Activated T-helper 17 cell treated with anti-CD3 and anti-CD28 coated beads, Interleukin-2, amount 50 U/mL, for 72 hours (primary cell): ENCODE data around the gene RNF212. TPM values are rescaled to one million over a fixed set of nuclear protein-coding genes. Genes with fewer than 3 reads are reported as not detected.
"Not testable (repeated sequence)": the region's sequence is repeated elsewhere in the genome, so short reads cannot be mapped to it uniquely, and the experiment has no call there.

ENCODE experiments used
- ATAC-seq: fragments of 150-1000 bp; cut with Tn5 transposase; replicated peaks from 2 replicates; pipeline ENCODE4 v1.10.0; 2021; ENCODE audit warnings: mild to moderate bottlenecking, moderate library complexity
- H3K27ac Mint-ChIP-seq: one replicate; pipeline ENCODE4 v1.8.0; 2022; ENCODE audit warnings: mixed read lengths
- H3K27me3 Mint-ChIP-seq: one replicate; pipeline ENCODE4 v1.8.0; 2022; ENCODE audit warnings: mixed read lengths
- H3K36me3 Mint-ChIP-seq: one replicate; pipeline ENCODE4 v1.8.0; 2022; ENCODE audit warnings: low read depth, mild to moderate bottlenecking, mixed read lengths
- H3K4me1 Mint-ChIP-seq: one replicate; pipeline ENCODE4 v1.8.0; 2022; ENCODE audit warnings: mixed read lengths
- H3K4me3 Mint-ChIP-seq: one replicate; pipeline ENCODE4 v1.8.0; 2022; ENCODE audit warnings: mild to moderate bottlenecking, mixed read lengths
- H3K9me3 Mint-ChIP-seq: one replicate; pipeline ENCODE4 v1.8.0; 2022; ENCODE audit warnings: mixed read lengths
- total RNA-seq, 2 donors: library from RNA; stranded (reverse); gene quantifications; one replicate each; pipeline ENCODE4 v1.2.3, GENCODE V29; 2022

The RNF212 gene
- total RNA-seq, 2 donors from 2014 or later, result 1.3 to 3.7 TPM

- Mint-ChIP-seq H3K27me3 (peaks cover 4% of the 10 kb centered on the region), H3K36me3 (no peaks in the 10 kb centered on the region), H3K4me3 (no peak overlapping the region), H3K27ac (no peak overlapping the region), H3K4me1 (peaks cover 7% of the 10 kb centered on the region), H3K9me3 (no peaks in the 10 kb centered on the region)
- no peak for ATAC-seq
Measured at GRCh38 chr4:1056671-1057402, 56.5 kb downstream of the RNF212 start.

- Mint-ChIP-seq H3K4me3 (peak overlapping the region; percentile 59), H3K4me1 (peaks cover 5% of the 10 kb centered on the region), H3K27me3 (peaks cover 6% of the 10 kb centered on the region), H3K9me3 (no peaks in the 10 kb centered on the region), H3K27ac (no peak overlapping the region), H3K36me3 (no peaks in the 10 kb centered on the region)
- ATAC-seq, result peak; percentile 99
Measured at GRCh38 chr4:1055721-1056590, 57.4 kb downstream of the RNF212 start.

DNA sequence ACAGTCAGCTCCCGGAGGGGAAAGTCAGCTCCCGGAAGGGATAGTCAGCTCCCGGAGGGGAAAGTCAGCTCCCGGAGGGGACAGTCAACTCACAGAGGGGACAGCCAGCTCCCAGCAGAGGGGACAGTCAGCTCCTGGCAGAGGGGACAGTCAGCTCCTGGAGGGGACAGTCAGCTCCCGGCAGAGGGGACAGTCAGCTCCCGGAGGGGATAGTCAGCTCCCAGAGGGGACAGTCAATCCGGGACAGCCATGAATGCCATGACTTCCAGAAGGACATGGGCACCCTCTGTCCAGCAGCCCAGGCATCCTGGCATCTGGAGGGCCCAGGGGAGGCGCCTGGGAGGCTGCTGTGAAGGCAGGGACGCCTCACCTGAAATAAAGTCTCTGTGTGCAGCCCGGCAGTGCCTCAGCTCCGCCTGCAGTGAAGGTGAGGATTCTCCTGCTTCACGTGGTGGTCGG, 58.1 kb downstream of the RNF212 start:
- H3K36me3 Mint-ChIP-seq, H3K27ac Mint-ChIP-seq, H3K9me3 Mint-ChIP-seq, H3K27me3 Mint-ChIP-seq, H3K4me1 Mint-ChIP-seq: not testable (repeated sequence)
- H3K4me3 Mint-ChIP-seq, result peak overlapping the region; percentile 59
- ATAC-seq, result peak; percentile 18

DNA sequence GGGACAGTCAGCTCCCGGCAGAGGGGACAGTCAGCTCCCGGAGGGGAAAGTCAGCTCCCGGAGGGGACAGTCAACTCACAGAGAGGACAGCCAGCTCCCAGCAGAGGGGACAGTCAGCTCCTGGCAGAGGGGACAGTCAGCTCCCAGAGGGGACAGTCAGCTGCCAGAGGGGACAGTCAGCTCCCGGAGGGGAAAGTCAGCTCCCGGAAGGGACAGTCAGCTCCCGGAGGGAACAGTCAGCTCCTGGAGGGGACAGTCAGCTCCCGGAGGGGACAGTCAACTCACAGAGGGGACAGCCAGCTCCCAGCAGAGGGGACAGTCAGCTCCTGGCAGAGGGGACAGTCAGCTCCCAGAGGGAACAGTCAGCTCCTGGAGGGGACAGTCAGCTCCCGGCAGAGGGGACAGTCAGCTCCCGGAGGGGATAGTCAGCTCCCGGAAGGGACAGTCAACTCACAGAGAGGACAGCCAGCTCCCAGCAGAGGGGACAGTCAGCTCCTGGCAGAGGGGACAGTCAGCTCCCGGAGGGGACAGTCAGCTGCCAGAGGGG, 58.6 kb downstream of the RNF212 start:
- H3K27ac Mint-ChIP-seq, H3K9me3 Mint-ChIP-seq, H3K4me1 Mint-ChIP-seq, H3K36me3 Mint-ChIP-seq, H3K27me3 Mint-ChIP-seq, H3K4me3 Mint-ChIP-seq, ATAC-seq: not testable (repeated sequence)

DNA sequence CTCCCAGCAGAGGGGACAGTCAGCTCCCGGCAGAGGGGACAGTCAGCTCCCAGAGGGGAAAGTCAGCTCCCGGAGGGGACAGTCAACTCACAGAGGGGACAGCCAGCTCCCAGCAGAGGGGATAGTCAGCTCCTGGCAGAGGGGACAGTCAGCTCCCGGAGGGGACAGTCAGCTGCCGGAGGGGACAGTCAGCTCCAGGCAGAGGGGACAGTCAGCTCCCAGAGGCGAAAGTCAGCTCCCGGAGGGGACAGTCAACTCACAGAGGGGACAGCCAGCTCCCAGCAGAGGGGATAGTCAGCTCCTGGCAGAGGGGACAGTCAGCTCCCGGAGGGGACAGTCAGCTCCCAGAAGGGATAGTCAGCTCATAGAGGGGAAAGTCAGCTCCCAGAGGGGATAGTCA, 59.5 kb downstream of the RNF212 start:
- not testable (repeated sequence) for H3K4me1 Mint-ChIP-seq, ATAC-seq

DNA sequence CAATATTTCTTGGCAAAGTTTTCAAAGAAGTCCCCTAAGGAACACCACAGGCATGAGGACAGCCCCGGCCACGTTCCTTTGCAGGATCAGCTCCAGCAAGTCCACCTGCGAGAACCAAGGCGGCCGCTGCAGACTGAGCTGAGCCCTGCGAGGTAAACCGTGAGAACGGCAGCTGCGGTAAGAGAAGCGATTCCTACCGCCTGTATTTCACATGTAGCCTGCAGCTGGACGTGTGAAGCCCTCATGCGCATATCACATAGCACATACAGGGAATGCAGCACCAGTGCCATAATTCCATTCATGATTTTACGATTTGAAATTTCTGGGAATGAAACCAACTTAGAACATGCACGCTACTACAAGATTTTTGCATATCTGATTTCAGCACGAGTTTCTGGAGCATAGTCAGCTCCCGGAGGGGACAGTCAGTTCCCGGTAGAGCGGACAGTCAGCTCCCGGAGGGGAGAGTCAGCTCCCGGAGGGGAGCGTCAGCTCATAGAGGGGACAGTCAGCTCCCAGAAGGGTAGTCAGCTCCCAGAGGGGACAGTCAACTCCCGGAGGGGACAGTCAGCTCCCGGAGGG, 60.2 kb downstream of the RNF212 start:
- Mint-ChIP-seq H3K9me3 (no peaks in the 10 kb centered on the region), H3K27me3 (peaks cover 8% of the 10 kb centered on the region), H3K27ac (no peak overlapping the region), H3K36me3 (no peaks in the 10 kb centered on the region), H3K4me1 (peaks cover 10% of the 10 kb centered on the region), H3K4me3 (no peak overlapping the region)
- ATAC-seq, result no peak

More for the DNA sequence above, 59.5 kb downstream of the RNF212 start:
- not testable (repeated sequence) for H3K27me3 Mint-ChIP-seq, H3K36me3 Mint-ChIP-seq, H3K9me3 Mint-ChIP-seq, H3K4me3 Mint-ChIP-seq, H3K27ac Mint-ChIP-seq

DNA sequence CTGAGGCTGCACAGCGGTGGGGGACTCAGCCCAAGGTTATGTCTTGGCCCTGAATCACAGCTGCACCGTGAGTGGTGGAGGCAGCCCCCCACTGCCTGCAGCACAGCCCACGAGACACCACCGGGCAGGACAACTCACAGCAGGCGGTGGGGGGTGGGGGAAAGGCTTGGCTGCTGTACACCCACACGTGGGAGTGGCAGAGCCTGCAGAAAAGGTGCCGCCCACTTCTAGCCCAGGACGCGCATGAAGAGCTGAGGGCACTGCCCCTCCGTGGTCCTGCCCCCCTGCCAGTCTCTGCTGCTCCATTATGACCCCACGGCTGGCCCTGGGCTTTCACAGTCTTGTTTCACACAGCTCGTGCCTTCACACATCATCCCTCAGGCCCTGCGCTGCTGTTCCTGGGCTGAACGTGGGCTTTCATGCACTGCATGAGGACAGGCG, 61.1 kb downstream of the RNF212 start:
- ATAC-seq, result no peak
- Mint-ChIP-seq H3K27me3 (peaks cover 14% of the 10 kb centered on the region), H3K27ac (no peak overlapping the region), H3K36me3 (no peaks in the 10 kb centered on the region), H3K9me3 (no peaks in the 10 kb centered on the region), H3K4me3 (no peak overlapping the region), H3K4me1 (peaks cover 10% of the 10 kb centered on the region)

- Mint-ChIP-seq H3K4me1 (peaks cover 10% of the 10 kb centered on the region), H3K36me3 (peaks cover 5% of the 10 kb centered on the region), H3K27ac (no peak overlapping the region), H3K27me3 (peaks cover 17% of the 10 kb centered on the region), H3K9me3 (no peaks in the 10 kb centered on the region), H3K4me3 (no peak overlapping the region)
- no peak for ATAC-seq
Measured at GRCh38 chr4:1051472-1051871, 61.9 kb downstream of the RNF212 start.

GRCh38 chr4:1050486-1051213, 62.7 kb downstream of the RNF212 start:
- H3K4me3 Mint-ChIP-seq, result no peak overlapping the region
- no peak for ATAC-seq
- no peaks in the 10 kb centered on the region for H3K9me3 Mint-ChIP-seq
- peaks cover 5% of the 10 kb centered on the region for H3K4me1 Mint-ChIP-seq
- H3K27me3 Mint-ChIP-seq, result peaks cover 17% of the 10 kb centered on the region
- peaks cover 5% of the 10 kb centered on the region for H3K36me3 Mint-ChIP-seq
- no peak overlapping the region for H3K27ac Mint-ChIP-seq

- H3K9me3 Mint-ChIP-seq, result no peaks in the 10 kb centered on the region
- no peak for ATAC-seq
- H3K36me3 Mint-ChIP-seq, result peaks cover 5% of the 10 kb centered on the region
- peaks cover 5% of the 10 kb centered on the region for H3K4me1 Mint-ChIP-seq
- no peak overlapping the region for H3K4me3 Mint-ChIP-seq
- H3K27me3 Mint-ChIP-seq, result peaks cover 17% of the 10 kb centered on the region
- H3K27ac Mint-ChIP-seq, result no peak overlapping the region
Measured at GRCh38 chr4:1049591-1049905, 63.8 kb downstream of the RNF212 start.

DNA sequence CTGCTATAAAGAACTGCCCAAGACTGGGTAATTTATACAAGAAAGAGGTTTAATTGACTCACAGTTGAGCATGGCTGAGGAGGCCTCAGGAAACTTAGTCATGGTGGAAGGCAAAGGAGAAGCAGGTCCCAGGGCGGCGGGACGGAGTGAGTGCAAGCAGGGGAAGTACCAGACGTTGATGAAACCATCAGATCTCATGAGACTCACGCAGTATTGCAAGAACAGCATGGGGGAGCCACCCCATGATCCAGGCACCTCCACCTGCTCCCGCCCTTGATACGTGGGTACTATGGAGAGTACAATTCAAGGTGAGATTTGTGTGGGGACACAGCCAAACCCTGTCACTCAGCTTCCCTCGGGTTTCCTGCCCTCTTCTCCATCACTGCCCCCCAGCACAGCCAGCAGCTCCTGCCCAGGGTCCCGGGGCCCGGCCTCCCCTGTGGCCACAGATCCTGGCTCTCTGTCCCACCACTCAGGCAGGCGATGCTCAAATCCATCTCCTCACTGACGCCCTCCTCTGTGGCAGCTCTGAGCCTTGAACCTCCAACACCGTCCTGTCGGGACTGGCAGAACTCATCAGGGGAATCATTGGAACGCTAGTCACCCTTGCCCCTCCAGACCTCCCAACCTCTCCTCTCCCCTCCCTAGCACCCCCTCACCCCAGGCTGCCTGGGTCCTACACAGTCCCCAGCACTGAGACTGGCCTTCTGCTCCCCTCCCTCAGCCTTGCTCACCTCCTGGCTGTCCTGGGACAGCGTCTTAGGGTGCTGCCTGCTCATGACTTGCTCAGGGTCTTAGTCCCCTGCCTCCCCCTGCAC, 64.4 kb downstream of the RNF212 start:
- Mint-ChIP-seq H3K27me3 (peaks cover 17% of the 10 kb centered on the region), H3K9me3 (no peaks in the 10 kb centered on the region), H3K36me3 (peaks cover 5% of the 10 kb centered on the region), H3K27ac (no peak overlapping the region), H3K4me1 (peaks cover 5% of the 10 kb centered on the region), H3K4me3 (no peak overlapping the region)
- peak; percentile 91 for ATAC-seq

- ATAC-seq, result no peak
- Mint-ChIP-seq H3K4me1 (peaks cover 7% of the 10 kb centered on the region), H3K27me3 (peaks cover 19% of the 10 kb centered on the region), H3K4me3 (no peak overlapping the region), H3K36me3 (peaks cover 5% of the 10 kb centered on the region), H3K27ac (no peak overlapping the region), H3K9me3 (no peaks in the 10 kb centered on the region)
Measured at GRCh38 chr4:1047976-1048772, 65.2 kb downstream of the RNF212 start.
